G401 (cell line): ENCODE data around the gene ATP5PO. TPM values are rescaled to one million over a fixed set of nuclear protein-coding genes. Genes with fewer than 3 reads are reported as not detected.

ENCODE experiments used
- DNase-seq: peaks from one replicate; pipeline ENCODE4 v3.0.0-alpha.2; 2015; ENCODE audit warnings: low spot score
- in situ Hi-C: cut with HindIII; loops from 2 replicates; pipeline ENCODE4 v1.10.0; 2016; ENCODE audit warnings: low sequenced_read_pairs, mixed read lengths
- total RNA-seq: library from RNA; depleted of rRNA; stranded (reverse); fragments of >200 nt; shearing (Covaris generic); gene quantifications from 2 replicates; pipeline ENCODE4 v1.2.3, GENCODE V29; 2014; rRNA removed

The ATP5PO gene
- 251 and 334 TPM in 2 replicates for total RNA-seq

GRCh38 chr21:33915368-33916199 lies at the start of gene ATP5PO:
ATP5PO (minus strand) TSS chr21:33915804; CDS start chr21:33915763, 41 bp downstream.
- peak; percentile 98 for DNase-seq
- in situ Hi-C loops = no loop called here

GRCh38 chr21:33964706-33965325 lies 49.2 kb upstream of the ATP5PO start:
- no peak for DNase-seq
- in situ Hi-C loops = no loop called here

- in situ Hi-C loops = no loop called here
Measured at GRCh38 chr21:33963848-33964555, 48.4 kb upstream of the ATP5PO start.

GRCh38 chr21:33962290-33962689 lies 46.7 kb upstream of the ATP5PO start:
- in situ Hi-C loops = no loop called here
- DNase-seq = no peak

More at GRCh38 chr21:33963848-33964555, 48.4 kb upstream of the ATP5PO start:
- DNase-seq = no peak

GRCh38 chr21:33961061-33961460 lies 45.5 kb upstream of the ATP5PO start:
- DNase-seq = no peak
- in situ Hi-C loops = no loop called here

- in situ Hi-C loops = no loop called here
- DNase-seq = no peak
Measured at GRCh38 chr21:33959680-33960079, 44.1 kb upstream of the ATP5PO start.

- in situ Hi-C loops = no loop called here
- no peak for DNase-seq
Measured at GRCh38 chr21:33954395-33954794, 38.8 kb upstream of the ATP5PO start.

GRCh38 chr21:33951276-33952178 lies 35.9 kb upstream of the ATP5PO start:
- DNase-seq = no peak
- in situ Hi-C loops = no loop called here

GRCh38 chr21:33950431-33951079 lies 35.0 kb upstream of the ATP5PO start:
- in situ Hi-C loops = no loop called here
- DNase-seq = no peak

GRCh38 chr21:33949516-33950430 lies 34.2 kb upstream of the ATP5PO start:
- DNase-seq = no peak
- in situ Hi-C loops = no loop called here

GRCh38 chr21:33948951-33949444 lies 33.4 kb upstream of the ATP5PO start:
- in situ Hi-C loops = no loop called here

GRCh38 chr21:33948096-33948950 lies 32.7 kb upstream of the ATP5PO start:
- in situ Hi-C loops = no loop called here

More at GRCh38 chr21:33948951-33949444, 33.4 kb upstream of the ATP5PO start:
- no peak for DNase-seq

GRCh38 chr21:33947451-33948095 lies 32.0 kb upstream of the ATP5PO start:
- peak; percentile 91 for DNase-seq
- in situ Hi-C loops = no loop called here

More at GRCh38 chr21:33948096-33948950, 32.7 kb upstream of the ATP5PO start:
- DNase-seq = peak; percentile 94

- in situ Hi-C loops = no loop called here
- DNase-seq = no peak
Measured at GRCh38 chr21:33945652-33946270, 30.2 kb upstream of the ATP5PO start.

GRCh38 chr21:33944185-33944763 lies 28.7 kb upstream of the ATP5PO start:
- DNase-seq = no peak
- in situ Hi-C loops = no loop called here
